LoVo (cell line): ENCODE measurements around the gene GAS6.
"Not testable (repeated sequence)": the region's sequence is repeated elsewhere in the genome, so short reads cannot be mapped to it uniquely, and the experiment has no call there.

Source experiments
- DNase-seq: peaks from one replicate; pipeline ENCODE4 v3.0.0-alpha.2; 2016; ENCODE audit warnings: low spot score

GAS6 gene

GRCh38 chr13:113837560-113838355 lies 26.1 kb downstream of the GAS6 start:
- DNase-seq, result peak; percentile 83

- DNase-seq, result peak; percentile 62
Observed at GRCh38 chr13:113836768-113837559, 26.9 kb downstream of the GAS6 start.

GRCh38 chr13:113835461-113836270 lies 28.2 kb downstream of the GAS6 start:
- DNase-seq, result no peak

- no peak for DNase-seq
Observed at GRCh38 chr13:113834496-113835200, 29.2 kb downstream of the GAS6 start.

GRCh38 chr13:113834006-113834405 lies 29.9 kb downstream of the GAS6 start:
- not testable (repeated sequence) for DNase-seq

- DNase-seq, result no peak
Observed at GRCh38 chr13:113833111-113833830, 30.6 kb downstream of the GAS6 start.

- DNase-seq, result no peak
Observed at GRCh38 chr13:113832631-113833030, 31.2 kb downstream of the GAS6 start.

GRCh38 chr13:113832205-113832604 lies 31.7 kb downstream of the GAS6 start:
- DNase-seq, result no peak

- no peak for DNase-seq
Observed at GRCh38 chr13:113831061-113831460, 32.8 kb downstream of the GAS6 start.

- DNase-seq, result not testable (repeated sequence)
Observed at GRCh38 chr13:113830426-113830950, 33.4 kb downstream of the GAS6 start.

GRCh38 chr13:113828282-113828825 lies 35.5 kb downstream of the GAS6 start:
- no peak for DNase-seq

GRCh38 chr13:113827021-113827420 lies 36.9 kb downstream of the GAS6 start:
- no peak for DNase-seq

- DNase-seq, result not testable (repeated sequence)
Observed at GRCh38 chr13:113826446-113826845, 37.4 kb downstream of the GAS6 start.

- no peak for DNase-seq
Observed at GRCh38 chr13:113825841-113826240, 38.0 kb downstream of the GAS6 start.

- DNase-seq, result no peak
Observed at GRCh38 chr13:113823771-113824170, 40.1 kb downstream of the GAS6 start.

GRCh38 chr13:113822956-113823744 lies 40.7 kb downstream of the GAS6 start:
- no peak for DNase-seq

GRCh38 chr13:113822266-113822665 lies 41.6 kb downstream of the GAS6 start:
- DNase-seq, result no peak

GRCh38 chr13:113821847-113822246 lies 42.0 kb downstream of the GAS6 start:
- no peak for DNase-seq

- DNase-seq, result no peak
Observed at GRCh38 chr13:113820813-113821651, 42.8 kb downstream of the GAS6 start.
